ENCODE results near the gene MAFF.

The MAFF gene

GRCh38 chr22:38180841-38181452 lies 20.8 kb upstream of the MAFF start:
- Histone ChIP-seq H3K4me3 (replicated peaks; ENCODE audit: insufficient read depth, low read length) (peak overlapping the region; percentile 64), H3K27ac (replicated peaks) (peak overlapping the region; percentile 94), H3K27me3 (ENCODE audit: insufficient read depth, poor library complexity, severe bottlenecking) (no peaks in the 10 kb centered on the region)
- TF ChIP-seq POLR2AphosphoS5 (IDR thresholded peaks at IDR 0.05; ENCODE audit: low read depth) (0 out of 2 replicates have a peak, but pooled peaks have one; percentile 27), REST (IDR thresholded peaks at IDR 0.05; ENCODE audit: insufficient replicate concordance, low read depth) (no peak), GABPA (IDR thresholded peaks at IDR 0.05; ENCODE audit: low read depth) (no peak)
- no peak for DNase-seq (ENCODE audit: low read depth in 1 of 2, low spot score in 1 of 2)

GRCh38 chr22:38181453-38182200 lies 20.2 kb upstream of the MAFF start, which contains the start of gene PLA2G6:
Gene PLA2G6 (minus strand): TSS chr22:38181830. CDS start chr22:38169426, 12,404 bp downstream.
- Histone ChIP-seq H3K4me3 (replicated peaks; ENCODE audit: insufficient read depth, low read length) (peak within 1 kb of the TSS; percentile 64), H3K27ac (replicated peaks) (peak within 1 kb of the TSS; percentile 94), H3K27me3 (ENCODE audit: insufficient read depth, poor library complexity, severe bottlenecking) (no peaks in the 10 kb centered on the region)
- peak; percentile 97 to 99 for DNase-seq (ENCODE audit: low read depth in 1 of 2, low spot score in 1 of 2)
- TF ChIP-seq GABPA (IDR thresholded peaks at IDR 0.05; ENCODE audit: low read depth) (no peak), POLR2AphosphoS5 (IDR thresholded peaks at IDR 0.05; ENCODE audit: low read depth) (peak; percentile 9; the same call in 1 of the 2 replicates), CTCF (IDR thresholded peaks at IDR 0.05; ENCODE audit: insufficient read depth, low read length) (no peak), SPI1 (IDR thresholded peaks at IDR 0.05; ENCODE audit: borderline replicate concordance, low read depth) (peak; percentile 34; the same call in 1 of the 2 replicates), REST (IDR thresholded peaks at IDR 0.05; ENCODE audit: insufficient replicate concordance, low read depth) (no peak)

- no peaks in the 10 kb centered on the region for H3K27me3 ChIP-seq (ENCODE audit: insufficient read depth, poor library complexity, severe bottlenecking)
- DNase-seq (ENCODE audit: low read depth in 1 of 2, low spot score in 1 of 2), result no peak
- TF ChIP-seq GABPA (IDR thresholded peaks at IDR 0.05; ENCODE audit: low read depth) (no peak), REST (IDR thresholded peaks at IDR 0.05; ENCODE audit: insufficient replicate concordance, low read depth) (no peak), SPI1 (IDR thresholded peaks at IDR 0.05; ENCODE audit: borderline replicate concordance, low read depth) (no peak), POLR2AphosphoS5 (IDR thresholded peaks at IDR 0.05; ENCODE audit: low read depth) (no peak), CTCF (IDR thresholded peaks at IDR 0.05; ENCODE audit: insufficient read depth, low read length) (no peak)
- no peak overlapping the region for H3K27ac ChIP-seq (replicated peaks)
- H3K4me3 ChIP-seq (replicated peaks; ENCODE audit: insufficient read depth, low read length), result no peak overlapping the region
Measured at GRCh38 chr22:38184788-38185187, 17.0 kb upstream of the MAFF start.
